Chondrocyte (in vitro differentiated cells): Measurements from ENCODE around the gene SLC34A3. TPM values are rescaled to one million over a fixed set of nuclear protein-coding genes. Genes with fewer than 3 reads are reported as not detected.

Experiments used
- DNase-seq: peaks from one replicate; pipeline ENCODE4 v3.0.0; 2021; ENCODE audit warnings: mixed read lengths, low spot score
- H3K27ac Mint-ChIP-seq: one replicate; pipeline ENCODE4 v1.8.0; 2021; ENCODE audit warnings: mild to moderate bottlenecking, moderate library complexity, mixed read lengths; ENCODE audit not compliant: unreplicated experiment
- H3K27me3 Mint-ChIP-seq: 2 replicates; pipeline ENCODE4 v1.8.0; 2021; ENCODE audit warnings: low read depth, mixed read lengths
- H3K36me3 Mint-ChIP-seq: 2 replicates; pipeline ENCODE4 v1.8.0; 2021; ENCODE audit warnings: low read depth, mixed read lengths
- H3K4me1 Mint-ChIP-seq: 2 replicates; pipeline ENCODE4 v1.8.0; 2021; ENCODE audit warnings: low read depth, mild to moderate bottlenecking, mixed read lengths
- H3K4me3 Mint-ChIP-seq: one replicate; pipeline ENCODE4 v1.8.0; 2021; ENCODE audit warnings: mild to moderate bottlenecking, moderate library complexity, mixed read lengths; ENCODE audit not compliant: unreplicated experiment
- H3K9me3 Mint-ChIP-seq: 2 replicates; pipeline ENCODE4 v1.8.0; 2021; ENCODE audit warnings: low read depth, mixed read lengths
- long read RNA-seq: library from polyadenylated mRNA; stranded (forward); transcript quantifications from one replicate; pipeline ENCODE4 v2.0.0, GENCODE V29; 2021
- total RNA-seq: library from RNA; stranded (reverse); gene quantifications from 3 replicates; pipeline ENCODE4 v1.2.1, GENCODE V29; 2021
- TF ChIP-seq, protein P1 (sequence below): fragments of 200-600 bp; sonication (generic); IDR thresholded peaks from 2 replicates; pipeline ENCODE4 v1.5.0; 2021; ENCODE audit warnings: antibody characterized with exemption, mild to moderate bottlenecking, moderate library complexity

Gene SLC34A3
- total RNA-seq: not detected in 3 replicates
- long read RNA-seq: 0 reads

DNA sequence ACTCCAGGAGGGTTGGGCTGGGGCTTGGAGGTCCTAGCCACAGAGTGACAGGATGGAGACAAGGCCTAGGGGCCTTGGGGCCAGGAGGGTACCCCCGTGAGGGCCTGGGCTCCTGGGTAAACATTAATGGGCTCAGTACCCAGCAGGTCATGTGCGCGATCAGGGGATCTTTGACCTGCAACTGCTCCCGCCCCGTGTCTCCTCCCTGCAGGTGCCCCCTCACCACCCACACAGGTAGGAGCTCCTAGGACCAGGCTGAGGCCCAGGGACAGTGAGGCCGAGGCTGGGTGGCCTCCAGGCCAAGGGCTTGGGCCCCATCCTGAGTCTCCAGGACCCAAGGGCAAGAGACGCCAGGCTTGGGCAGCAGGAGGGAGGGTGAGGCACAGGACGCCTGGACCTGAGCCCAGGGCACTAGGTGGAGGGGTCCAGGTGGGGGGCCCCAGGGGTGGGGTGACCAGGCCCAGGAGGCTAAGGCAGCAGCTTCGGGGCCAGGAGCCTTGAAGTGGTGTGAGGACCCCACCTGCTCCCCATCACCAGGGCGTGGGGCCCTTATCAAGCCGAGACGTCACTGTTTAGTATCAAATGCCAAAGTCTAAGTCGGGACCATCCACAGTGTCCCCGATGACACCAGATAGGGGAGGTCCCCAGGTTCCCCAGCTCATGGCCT is at the start of gene SLC34A3:
TSS of gene SLC34A3 (plus strand) at position 197 of the 667 bp plus-strand sequence. CDS start 802 bp downstream, outside the sequence.
- TF ChIP-seq, protein P1, sequence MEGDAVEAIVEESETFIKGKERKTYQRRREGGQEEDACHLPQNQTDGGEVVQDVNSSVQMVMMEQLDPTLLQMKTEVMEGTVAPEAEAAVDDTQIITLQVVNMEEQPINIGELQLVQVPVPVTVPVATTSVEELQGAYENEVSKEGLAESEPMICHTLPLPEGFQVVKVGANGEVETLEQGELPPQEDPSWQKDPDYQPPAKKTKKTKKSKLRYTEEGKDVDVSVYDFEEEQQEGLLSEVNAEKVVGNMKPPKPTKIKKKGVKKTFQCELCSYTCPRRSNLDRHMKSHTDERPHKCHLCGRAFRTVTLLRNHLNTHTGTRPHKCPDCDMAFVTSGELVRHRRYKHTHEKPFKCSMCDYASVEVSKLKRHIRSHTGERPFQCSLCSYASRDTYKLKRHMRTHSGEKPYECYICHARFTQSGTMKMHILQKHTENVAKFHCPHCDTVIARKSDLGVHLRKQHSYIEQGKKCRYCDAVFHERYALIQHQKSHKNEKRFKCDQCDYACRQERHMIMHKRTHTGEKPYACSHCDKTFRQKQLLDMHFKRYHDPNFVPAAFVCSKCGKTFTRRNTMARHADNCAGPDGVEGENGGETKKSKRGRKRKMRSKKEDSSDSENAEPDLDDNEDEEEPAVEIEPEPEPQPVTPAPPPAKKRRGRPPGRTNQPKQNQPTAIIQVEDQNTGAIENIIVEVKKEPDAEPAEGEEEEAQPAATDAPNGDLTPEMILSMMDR: no peak
- H3K36me3 Mint-ChIP-seq: no peaks in the 10 kb centered on the region
- no peaks in the 10 kb centered on the region for H3K9me3 Mint-ChIP-seq
- peaks cover 6% of the 10 kb centered on the region for H3K4me1 Mint-ChIP-seq
- DNase-seq: no peak
- no peak within 1 kb of the TSS for H3K4me3 Mint-ChIP-seq
- no peak within 1 kb of the TSS for H3K27ac Mint-ChIP-seq
- peaks cover 2% of the 10 kb centered on the region for H3K27me3 Mint-ChIP-seq

DNA sequence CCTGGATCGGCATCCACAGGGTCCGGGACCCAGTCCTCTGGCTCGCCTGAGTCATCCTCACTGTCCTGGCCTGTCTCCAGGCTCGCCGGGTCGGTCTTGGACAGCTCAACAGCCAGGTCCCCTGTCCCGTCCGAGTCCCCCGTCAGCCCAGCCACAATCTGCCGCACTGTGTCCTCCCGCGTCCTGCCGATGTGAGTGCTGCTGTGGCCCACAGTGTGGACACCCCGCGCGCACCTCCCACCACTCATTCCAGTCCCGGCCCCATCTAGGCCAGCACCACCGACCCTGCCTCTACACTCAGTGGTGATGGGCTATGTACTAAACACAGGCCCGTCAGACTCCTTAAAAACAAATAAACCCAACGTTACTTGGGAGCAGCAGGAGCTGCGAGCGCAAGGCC is 49.0 kb upstream of the SLC34A3 start:
- no peak overlapping the region for H3K27ac Mint-ChIP-seq
- H3K27me3 Mint-ChIP-seq: no peaks in the 10 kb centered on the region
- no peak overlapping the region for H3K4me3 Mint-ChIP-seq

DNA sequence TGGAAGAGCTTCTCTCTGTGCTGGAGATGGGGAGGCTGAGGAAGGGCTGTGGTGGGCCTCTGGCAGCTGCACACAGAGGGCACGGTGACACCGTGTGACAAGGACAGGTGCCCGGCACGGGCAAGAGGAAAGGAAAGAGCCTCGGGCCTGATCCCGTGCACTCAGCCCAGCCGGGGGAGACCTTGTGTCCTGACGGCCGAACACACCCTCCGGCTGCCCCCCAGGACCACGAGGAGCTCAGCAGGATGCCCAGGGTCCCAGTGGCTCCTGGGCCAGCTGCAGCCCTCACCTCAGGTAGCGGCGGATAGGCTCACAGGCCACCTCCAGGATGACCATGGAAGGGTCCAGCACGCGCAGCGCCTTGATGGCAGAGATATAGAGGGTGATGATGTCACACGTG is 47.9 kb upstream of the SLC34A3 start:
- H3K4me3 Mint-ChIP-seq: no peak overlapping the region
- no peak overlapping the region for H3K27ac Mint-ChIP-seq
- no peaks in the 10 kb centered on the region for H3K27me3 Mint-ChIP-seq
- H3K4me1 Mint-ChIP-seq: peaks cover 17% of the 10 kb centered on the region
- no peaks in the 10 kb centered on the region for H3K9me3 Mint-ChIP-seq
- TF ChIP-seq, protein P1: no peak
- DNase-seq: no peak
- H3K36me3 Mint-ChIP-seq: peaks cover 15% of the 10 kb centered on the region

More for the DNA sequence above, 49.0 kb upstream of the SLC34A3 start:
- peaks cover 6% of the 10 kb centered on the region for H3K4me1 Mint-ChIP-seq
- peaks cover 19% of the 10 kb centered on the region for H3K36me3 Mint-ChIP-seq
- DNase-seq: no peak
- H3K9me3 Mint-ChIP-seq: no peaks in the 10 kb centered on the region
- TF ChIP-seq, protein P1: no peak

DNA sequence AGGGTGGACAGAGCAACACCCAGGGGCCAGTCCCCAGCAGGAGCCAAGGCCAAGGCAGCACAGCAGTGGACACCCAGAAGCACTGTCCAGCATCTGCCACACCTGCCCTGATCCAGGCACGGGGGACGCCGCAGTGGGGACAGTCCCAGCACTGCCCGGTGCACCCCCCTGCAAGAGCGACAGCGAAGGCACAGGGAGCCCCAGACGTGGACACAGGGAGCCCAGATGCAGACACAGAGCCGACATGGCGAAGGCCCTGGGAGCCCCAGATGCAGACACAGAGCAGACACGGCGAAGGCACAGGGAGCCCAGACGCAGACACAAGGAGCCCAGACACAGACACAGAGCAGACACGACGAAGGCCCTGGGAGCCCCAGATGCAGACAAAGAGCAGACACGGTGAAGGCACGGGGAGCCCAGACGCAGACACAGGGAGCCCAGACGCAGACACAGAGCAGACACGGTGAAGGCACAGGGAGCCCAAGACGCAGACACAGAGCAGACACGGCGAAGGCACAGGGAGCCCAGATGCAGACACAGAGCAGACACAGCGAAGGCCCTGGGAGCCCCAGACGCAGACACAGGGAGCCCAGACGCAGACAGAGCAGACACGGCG is 46.6 kb upstream of the SLC34A3 start:
- Mint-ChIP-seq H3K9me3 (no peaks in the 10 kb centered on the region), H3K27me3 (no peaks in the 10 kb centered on the region), H3K27ac (no peak overlapping the region), H3K4me3 (no peak overlapping the region), H3K36me3 (peaks cover 17% of the 10 kb centered on the region), H3K4me1 (peaks cover 22% of the 10 kb centered on the region)
- DNase-seq: no peak
- TF ChIP-seq, protein P1: no peak

DNA sequence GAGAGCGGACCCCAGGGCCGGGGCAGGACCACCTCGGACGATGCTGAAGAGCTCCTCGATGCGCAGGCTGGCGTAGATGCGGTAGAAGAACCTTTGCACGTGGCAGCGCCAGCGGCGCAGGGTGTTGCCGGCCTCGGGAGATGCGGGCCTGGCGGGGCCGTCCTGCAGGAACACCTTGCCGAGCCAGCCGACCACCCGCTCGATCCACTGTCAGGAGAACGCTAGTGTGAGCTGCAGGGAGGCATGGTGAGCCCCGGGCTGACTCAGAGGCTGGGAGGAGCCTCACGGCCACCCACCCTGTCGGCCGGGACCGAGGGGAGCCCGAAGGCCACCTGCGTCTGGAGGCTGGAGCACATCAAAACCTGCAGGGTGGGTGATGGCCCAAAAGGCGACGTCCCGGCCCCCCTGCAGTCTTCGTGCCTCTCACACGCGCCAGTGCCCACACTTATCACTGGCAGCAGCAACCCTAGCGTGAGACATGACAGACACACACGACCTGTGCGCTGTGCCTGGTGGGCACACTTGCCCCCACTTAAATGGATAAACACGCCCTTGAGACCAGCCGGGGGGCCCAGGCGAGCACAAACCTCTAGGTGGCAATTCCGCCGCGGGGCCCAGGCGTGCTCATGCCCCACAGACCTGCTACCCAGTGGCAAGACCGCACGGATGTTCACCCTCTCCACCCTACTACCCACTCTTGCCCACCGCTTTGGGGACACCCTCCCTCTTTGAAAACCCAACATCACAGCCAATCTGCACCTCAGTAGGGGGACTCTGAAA is 45.6 kb upstream of the SLC34A3 start:
- peaks cover 29% of the 10 kb centered on the region for H3K4me1 Mint-ChIP-seq

More for the DNA sequence above, 45.6 kb upstream of the SLC34A3 start:
- Mint-ChIP-seq H3K27ac (no peak overlapping the region), H3K4me3 (no peak overlapping the region), H3K9me3 (no peaks in the 10 kb centered on the region), H3K36me3 (peaks cover 11% of the 10 kb centered on the region), H3K27me3 (no peaks in the 10 kb centered on the region)
- TF ChIP-seq, protein P1: no peak
- DNase-seq: no peak
